HFF-Myc (cell line): ENCODE results near the gene FOXD4.
"Not testable (repeated sequence)": the region's sequence is repeated elsewhere in the genome, so short reads cannot be mapped to it uniquely, and the experiment has no call there.

ENCODE experiments used
- DNase-seq: peaks from one replicate; pipeline ENCODE4 v3.0.0-alpha.2; 2011; ENCODE audit warnings: low read depth; ENCODE audit errors: extremely low read depth
- H3K4me3 ChIP-seq: replicated peaks from 2 replicates; pipeline ENCODE4 v1.5.1; 2011; ENCODE audit warnings: low read depth, mild to moderate bottlenecking, control low read depth, low read length

The FOXD4 gene

GRCh38 chr9:98775-99174, 19.4 kb downstream of the FOXD4 start:
- DNase-seq, H3K4me3 ChIP-seq: not testable (repeated sequence)

DNA sequence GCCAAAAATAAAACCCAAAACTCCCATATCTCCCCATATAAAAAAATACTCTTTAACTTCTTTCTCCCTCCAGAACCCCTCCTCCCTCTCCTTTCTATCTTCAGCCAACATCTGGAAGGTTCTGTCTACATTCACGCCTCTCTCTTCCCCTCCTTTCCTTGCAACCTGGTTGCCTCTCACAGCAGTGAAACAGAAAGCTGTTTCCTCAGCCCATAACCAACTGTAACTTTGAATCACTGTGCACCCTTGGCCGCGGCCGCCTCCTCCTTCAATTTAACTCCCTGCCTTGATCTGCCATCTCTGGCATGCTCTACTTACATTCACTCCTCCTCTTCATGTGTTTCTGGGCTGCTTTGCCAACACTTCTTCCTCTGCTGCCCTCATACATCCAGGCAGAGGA, 23.2 kb downstream of the FOXD4 start:
- not testable (repeated sequence) for H3K4me3 ChIP-seq, DNase-seq

- not testable (repeated sequence) for DNase-seq, H3K4me3 ChIP-seq
Measured at GRCh38 chr9:94323-94722, 23.9 kb downstream of the FOXD4 start.

DNA sequence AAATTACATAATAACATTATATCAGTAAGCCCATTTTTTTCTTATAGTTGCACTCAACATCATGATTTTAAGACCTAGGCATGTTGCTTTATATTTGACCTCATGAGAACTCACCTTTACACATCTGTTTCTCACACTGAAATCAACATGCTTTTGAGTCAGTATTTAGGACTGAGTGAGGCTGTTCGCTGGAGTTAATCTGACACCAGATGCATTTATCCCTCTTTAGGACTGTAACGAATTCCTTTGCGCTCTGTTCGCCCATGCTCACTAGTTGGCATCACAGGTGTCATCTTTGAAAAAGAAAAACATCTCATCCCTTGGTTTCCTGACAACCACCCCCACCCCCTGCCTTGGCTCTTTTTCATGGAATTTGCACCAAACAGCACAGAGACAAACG, 24.3 kb downstream of the FOXD4 start:
- DNase-seq: not testable (repeated sequence)

GRCh38 chr9:90851-91250, 27.4 kb downstream of the FOXD4 start:
- not testable (repeated sequence) for DNase-seq, H3K4me3 ChIP-seq

More for the DNA sequence above, 24.3 kb downstream of the FOXD4 start:
- H3K4me3 ChIP-seq: not testable (repeated sequence)

DNA sequence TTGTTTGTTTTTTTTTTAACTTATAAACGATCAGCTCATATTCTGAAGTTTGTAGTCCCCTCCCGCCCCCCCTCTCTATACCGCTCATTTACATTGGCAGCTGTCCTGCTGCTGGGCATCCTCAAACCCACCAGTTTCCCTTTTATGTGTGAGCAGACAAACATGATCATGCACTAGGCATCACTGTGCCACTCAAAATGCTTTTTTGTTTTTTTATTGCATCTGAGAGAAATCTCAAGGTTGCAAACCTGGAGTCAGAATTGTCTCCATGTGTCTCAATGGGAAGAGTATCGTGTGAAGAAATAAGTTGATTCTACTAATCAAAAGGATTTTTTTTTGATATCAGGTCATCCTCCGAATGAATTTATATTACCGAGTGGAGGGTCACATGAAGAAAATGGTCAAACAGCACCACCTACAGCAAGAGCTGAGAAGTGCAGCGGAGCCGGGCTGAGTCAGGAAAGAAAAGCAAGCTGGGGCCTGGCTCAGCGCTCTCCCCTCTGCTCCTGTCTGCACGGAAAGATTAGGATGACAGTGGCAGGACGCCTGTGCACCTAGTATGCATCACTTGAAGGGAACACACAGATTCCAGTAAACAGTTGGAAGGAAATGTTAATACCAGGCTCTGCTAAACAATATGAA, 29.7 kb downstream of the FOXD4 start:
- not testable (repeated sequence) for DNase-seq, H3K4me3 ChIP-seq

DNA sequence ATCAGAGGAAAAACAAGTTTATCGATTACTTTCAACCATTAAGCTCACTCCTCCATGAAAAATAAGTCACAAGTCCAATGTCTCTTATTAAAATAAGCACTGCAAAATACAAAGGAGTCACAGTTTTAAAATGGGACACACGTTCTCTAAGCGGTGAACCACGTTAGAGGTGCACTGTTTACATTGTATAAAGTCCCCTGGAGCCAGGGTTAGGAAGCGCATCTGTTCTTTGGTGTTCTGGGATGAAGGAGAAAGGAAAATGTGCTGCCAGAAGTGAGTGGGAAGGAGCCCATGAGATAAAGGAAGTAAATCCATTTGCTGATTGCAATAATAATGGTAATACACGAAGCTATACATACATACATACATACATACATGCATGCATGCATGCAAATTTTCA, 30.4 kb downstream of the FOXD4 start:
- H3K4me3 ChIP-seq, DNase-seq: not testable (repeated sequence)

GRCh38 chr9:87105-87504, 31.1 kb downstream of the FOXD4 start:
- not testable (repeated sequence) for H3K4me3 ChIP-seq, DNase-seq

GRCh38 chr9:86697-87096, 31.5 kb downstream of the FOXD4 start:
- not testable (repeated sequence) for H3K4me3 ChIP-seq, DNase-seq

DNA sequence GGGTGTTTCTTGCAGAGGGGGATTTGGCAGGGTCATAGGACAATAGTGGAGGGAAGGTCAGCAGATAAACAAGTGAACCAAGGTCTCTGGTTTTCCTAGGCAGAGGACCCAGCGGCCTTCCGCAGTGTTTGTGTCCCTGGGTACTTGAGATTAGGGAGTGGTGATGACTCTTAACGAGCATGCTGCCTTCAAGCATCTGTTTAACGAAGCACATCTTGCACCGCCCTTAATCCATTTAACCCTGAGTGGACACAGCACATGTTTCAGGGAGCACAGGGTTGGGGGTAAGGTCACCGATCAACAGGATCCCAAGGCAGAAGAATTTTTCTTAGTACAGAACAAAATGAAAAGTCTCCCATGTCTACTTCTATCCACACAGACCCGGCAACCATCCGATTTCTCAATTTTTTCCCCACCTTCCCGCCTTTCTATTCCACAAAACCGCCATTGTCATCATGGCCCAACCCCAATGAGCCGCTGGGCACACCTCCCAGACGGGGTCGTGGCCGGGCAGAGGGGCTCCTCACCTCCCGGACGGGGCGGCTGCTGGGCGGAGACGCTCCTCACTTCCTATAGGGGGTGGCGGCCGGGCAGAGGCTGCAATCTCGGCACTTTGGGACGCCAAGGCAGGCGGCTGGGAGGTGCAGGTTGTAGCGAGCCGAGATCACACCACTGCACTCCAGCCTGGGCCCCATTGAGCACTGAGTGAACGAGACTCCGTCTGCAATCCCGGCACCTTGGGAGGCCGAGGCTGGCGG, 35.1 kb downstream of the FOXD4 start:
- DNase-seq, H3K4me3 ChIP-seq: not testable (repeated sequence)

- DNase-seq: not testable (repeated sequence)
Measured at GRCh38 chr9:78333-78732, 39.9 kb downstream of the FOXD4 start.

DNA sequence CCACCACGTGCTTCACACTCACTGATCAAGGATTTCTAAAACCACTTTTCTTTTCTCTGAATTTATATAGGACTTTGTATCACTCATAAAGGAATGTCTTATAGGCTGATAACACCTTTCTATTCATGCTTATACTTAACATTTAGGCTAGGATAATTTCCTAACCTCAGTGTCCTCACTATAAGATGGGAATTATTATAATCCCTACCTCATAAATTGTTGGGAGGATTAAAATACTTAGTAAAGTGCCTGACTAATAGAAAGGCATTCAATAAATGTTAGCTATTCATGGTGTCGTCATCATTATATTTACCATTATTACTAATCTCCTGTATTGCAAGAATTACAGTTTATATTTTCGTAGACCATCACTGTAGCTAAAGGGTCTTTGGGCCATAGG, 41.8 kb downstream of the FOXD4 start:
- not testable (repeated sequence) for DNase-seq, H3K4me3 ChIP-seq

More at GRCh38 chr9:78333-78732, 39.9 kb downstream of the FOXD4 start:
- H3K4me3 ChIP-seq: not testable (repeated sequence)

- not testable (repeated sequence) for H3K4me3 ChIP-seq, DNase-seq
Measured at GRCh38 chr9:73900-74525, 44.2 kb downstream of the FOXD4 start.

GRCh38 chr9:73076-73899, 44.9 kb downstream of the FOXD4 start:
- not testable (repeated sequence) for H3K4me3 ChIP-seq, DNase-seq
